Immature natural killer cell (primary cell): ENCODE data around the gene ARHGAP31. TPM values are rescaled to one million over a fixed set of nuclear protein-coding genes. Genes with fewer than 3 reads are reported as not detected.

Experiments
- DNase-seq, 3 donors: peaks; one replicate each; pipeline ENCODE4 v3.0.0; 2022; ENCODE audit warnings: mixed read lengths in 1 of 3
- H3K27ac Mint-ChIP-seq, 6 donors: one replicate each; pipeline ENCODE4 v1.8.0; 2020; ENCODE audit warnings: mixed read lengths in 6 of 6, mild to moderate bottlenecking in 5 of 6, inconsistent platforms in 4 of 6, moderate library complexity in 3 of 6
- H3K27me3 Mint-ChIP-seq, 3 donors: one replicate each; pipeline ENCODE4 v1.8.0; 2020 to 2021; ENCODE audit warnings: low read depth in 3 of 3, mild to moderate bottlenecking in 3 of 3, mixed read lengths in 3 of 3, moderate library complexity in 3 of 3, inconsistent platforms in 1 of 3
- H3K36me3 Mint-ChIP-seq, 3 donors: one replicate each; pipeline ENCODE4 v1.8.0; 2020; ENCODE audit warnings: mixed read lengths in 3 of 3, inconsistent platforms in 2 of 3, mild to moderate bottlenecking in 2 of 3
- H3K4me1 Mint-ChIP-seq, 2 donors: one replicate each; pipeline ENCODE4 v1.8.0; 2020; ENCODE audit warnings: inconsistent platforms in 2 of 2, mild to moderate bottlenecking in 2 of 2, mixed read lengths in 2 of 2, moderate library complexity in 1 of 2
- H3K4me3 Mint-ChIP-seq, 5 donors: one replicate each; pipeline ENCODE4 v1.8.0; 2020; ENCODE audit warnings: mild to moderate bottlenecking in 5 of 5, mixed read lengths in 5 of 5, inconsistent platforms in 3 of 5, moderate library complexity in 3 of 5
- H3K9me3 Mint-ChIP-seq, 6 donors: one replicate each; pipeline ENCODE4 v1.8.0; 2020; ENCODE audit warnings: mild to moderate bottlenecking in 6 of 6, mixed read lengths in 6 of 6, inconsistent platforms in 4 of 6, moderate library complexity in 3 of 6
- polyA plus RNA-seq, 3 donors: library from polyadenylated mRNA; unstranded; fragments of 300-500 nt; fragmentation: Illumina TruSeq; gene quantifications; one replicate each; pipeline ENCODE4 v1.2.3, GENCODE V29; 2021

The ARHGAP31 gene
- polyA plus RNA-seq, 3 donors from 2014 or later: 1.1 to 4.9 (median 2.8) TPM

DNA sequence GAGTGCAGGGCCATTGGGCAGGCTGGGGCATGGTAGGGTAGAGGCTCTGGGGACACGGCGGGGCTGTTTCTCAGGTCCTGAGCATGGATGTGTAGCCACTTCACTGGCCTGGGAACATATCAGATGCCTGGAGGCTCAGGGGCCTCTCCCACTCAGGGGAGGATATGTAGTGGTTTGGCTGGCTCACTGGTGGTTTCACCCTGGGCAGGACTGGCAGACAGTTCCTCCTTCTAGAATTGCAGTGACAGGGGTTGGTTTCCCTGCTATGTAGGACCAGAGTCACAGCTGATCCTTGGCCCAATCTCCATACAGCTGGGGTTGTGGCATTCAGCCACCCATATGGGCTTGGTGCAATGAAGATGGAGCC is 4.8 kb upstream of the ARHGAP31 start:
- Mint-ChIP-seq H3K36me3 (peaks cover 5 to 19% (median 8%) of the 10 kb centered on the region in 3 donors), H3K4me1 (peaks cover 34 to 43% of the 10 kb centered on the region in 2 donors), H3K27ac (peak overlapping the region in 1 of 6 donors; percentile 13), H3K27me3 (peaks cover 17 to 20% (median 18%) of the 10 kb centered on the region in 3 donors), H3K9me3 (peaks cover 4 to 29% (median 19%) of the 10 kb centered on the region in 6 donors), H3K4me3 (peak overlapping the region in 1 of 5 donors; percentile 3)
- peak in 2 of 3 donors; percentile 41 for DNase-seq

DNA sequence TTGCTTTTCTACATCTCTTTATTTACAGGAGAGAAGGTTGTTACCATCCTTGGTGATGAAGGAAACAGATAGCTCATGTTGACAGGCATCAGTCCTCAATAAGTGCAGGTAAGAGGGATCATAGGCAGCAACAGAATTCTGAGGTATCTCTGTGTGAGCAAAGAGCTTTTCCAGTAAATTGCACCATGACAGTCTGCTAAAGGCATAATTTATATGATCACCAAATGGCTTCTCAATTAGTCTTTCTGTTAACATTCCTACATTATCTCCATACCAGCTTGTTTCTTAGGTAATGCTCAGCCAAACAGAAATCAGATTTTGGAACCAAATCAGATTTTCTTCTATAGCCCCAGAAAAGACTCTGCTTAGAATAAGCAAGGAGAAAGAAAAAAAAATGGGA is 3.6 kb upstream of the ARHGAP31 start:
- no peak for DNase-seq
- peaks cover 4 to 29% (median 19%) of the 10 kb centered on the region in 6 donors for H3K9me3 Mint-ChIP-seq
- H3K4me3 Mint-ChIP-seq: peak overlapping the region in 1 of 5 donors; percentile 4
- peaks cover 45 to 53% of the 10 kb centered on the region in 2 donors for H3K4me1 Mint-ChIP-seq
- H3K27ac Mint-ChIP-seq: peak overlapping the region in 1 of 6 donors; percentile 11
- peaks cover 24 to 25% (median 24%) of the 10 kb centered on the region in 3 donors for H3K27me3 Mint-ChIP-seq
- peaks cover 5 to 19% (median 8%) of the 10 kb centered on the region in 3 donors for H3K36me3 Mint-ChIP-seq

DNA sequence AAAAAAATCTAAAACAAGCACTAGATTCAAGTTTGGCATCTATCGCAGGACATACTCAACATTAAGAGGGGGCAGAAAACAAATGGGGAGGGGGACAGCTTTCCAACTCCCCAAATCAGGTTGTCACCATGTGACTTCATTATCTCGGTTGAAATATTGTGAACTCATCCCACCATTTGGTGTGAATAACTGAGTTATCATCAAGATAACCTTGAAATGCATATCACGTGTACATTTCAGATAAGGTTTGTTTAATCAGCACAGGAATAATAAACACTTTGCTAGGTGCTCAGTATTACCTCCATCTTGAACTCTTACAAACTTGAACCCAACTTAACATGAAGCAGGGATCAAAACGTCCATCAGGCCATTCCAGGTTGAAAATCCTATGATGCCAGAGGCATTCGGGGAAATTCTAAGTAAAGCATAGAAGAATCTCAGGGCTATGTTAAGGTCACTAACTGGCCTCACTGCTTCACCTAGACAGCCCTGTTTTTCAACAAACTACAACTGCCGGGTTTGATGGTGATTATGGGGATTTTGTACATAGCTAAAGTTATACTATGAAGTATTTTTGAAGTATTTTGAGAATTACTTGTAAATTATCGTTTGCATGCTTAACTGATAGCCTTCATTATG is 3.0 kb upstream of the ARHGAP31 start:
- DNase-seq: no peak
- Mint-ChIP-seq H3K4me3 (no peak overlapping the region), H3K27ac (peak overlapping the region in 1 of 6 donors; percentile 11), H3K36me3 (peaks cover 5 to 19% (median 8%) of the 10 kb centered on the region in 3 donors), H3K4me1 (peaks cover 50 to 59% of the 10 kb centered on the region in 2 donors), H3K9me3 (peaks cover 0 to 25% (median 19%) of the 10 kb centered on the region in 6 donors), H3K27me3 (peaks cover 24 to 25% (median 24%) of the 10 kb centered on the region in 3 donors)

DNA sequence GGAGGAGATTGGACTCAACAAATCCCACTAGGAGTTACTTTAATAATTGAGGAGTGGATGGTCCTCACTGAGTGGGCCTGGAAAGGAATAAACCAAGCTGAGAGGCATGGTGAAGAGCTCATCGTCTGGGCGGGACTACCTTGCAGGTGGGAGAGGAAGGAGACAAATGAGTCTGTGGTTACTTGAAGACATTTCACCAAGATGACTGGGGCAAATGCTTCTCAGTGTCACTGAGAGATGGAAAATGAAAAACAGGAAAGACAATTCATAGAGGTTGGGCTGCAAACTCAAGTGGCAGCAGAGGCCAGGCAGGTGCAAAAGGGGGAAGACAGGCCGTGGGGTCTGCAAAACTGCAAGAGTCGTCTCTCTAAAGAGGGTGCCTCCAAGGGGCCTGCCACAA is 1.5 kb upstream of the ARHGAP31 start:
- DNase-seq: no peak
- Mint-ChIP-seq H3K4me3 (peak overlapping the region; percentile 86 to 94 (median 89)), H3K4me1 (peaks cover 62 to 74% of the 10 kb centered on the region in 2 donors), H3K27ac (peak overlapping the region; percentile 93 to 98 (median 94)), H3K36me3 (peaks cover 5 to 10% (median 7%) of the 10 kb centered on the region in 3 donors), H3K27me3 (peaks cover 23 to 27% (median 25%) of the 10 kb centered on the region in 3 donors), H3K9me3 (peaks cover 0 to 10% (median 9%) of the 10 kb centered on the region in 6 donors)

DNA sequence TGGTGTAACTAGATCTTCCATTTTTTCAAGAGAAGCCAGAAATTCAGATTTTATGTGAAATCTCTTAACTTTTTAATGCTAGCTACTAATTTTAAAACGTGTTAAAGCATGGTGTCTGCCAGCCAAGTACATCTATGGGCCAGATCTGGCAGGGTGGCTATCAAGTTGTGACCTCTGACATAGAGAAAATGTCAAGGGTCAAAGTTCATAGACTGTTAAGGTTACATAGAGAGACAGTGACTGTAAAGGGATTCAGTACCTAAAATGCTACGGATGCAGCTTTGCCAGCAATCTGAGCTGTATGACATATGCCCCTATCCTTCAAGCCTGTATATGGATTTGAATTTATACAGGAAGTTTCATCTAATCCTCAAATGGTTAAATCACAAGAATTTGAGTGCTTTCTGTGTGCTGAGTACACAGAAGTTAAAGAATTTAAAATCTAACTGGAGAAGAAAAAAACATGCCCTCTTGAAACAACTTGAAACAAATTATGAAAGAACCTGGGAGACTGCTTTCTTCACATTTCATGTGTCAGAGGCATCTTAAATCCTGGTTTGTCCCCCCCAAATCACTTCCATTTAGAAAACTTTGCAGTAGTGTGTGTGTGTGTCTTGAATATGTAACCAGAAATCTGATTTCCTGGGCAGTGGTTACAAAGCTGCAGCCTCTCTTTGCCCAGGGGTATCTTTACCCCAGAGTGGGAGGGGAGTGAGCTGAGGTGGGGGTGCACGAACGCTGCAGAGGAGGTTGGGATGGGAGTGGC is 895 bp upstream of the ARHGAP31 start:
- no peak for DNase-seq
- Mint-ChIP-seq H3K27me3 (peaks cover 24 to 27% (median 26%) of the 10 kb centered on the region in 3 donors), H3K27ac (peak overlapping the region; percentile 93 to 98 (median 94)), H3K4me3 (peak overlapping the region; percentile 86 to 94 (median 89)), H3K36me3 (peaks cover 0 to 3% (median under 1%) of the 10 kb centered on the region in 3 donors), H3K9me3 (peaks cover 0 to 4% (median 3%) of the 10 kb centered on the region in 6 donors), H3K4me1 (peaks cover 68 to 80% of the 10 kb centered on the region in 2 donors)

DNA sequence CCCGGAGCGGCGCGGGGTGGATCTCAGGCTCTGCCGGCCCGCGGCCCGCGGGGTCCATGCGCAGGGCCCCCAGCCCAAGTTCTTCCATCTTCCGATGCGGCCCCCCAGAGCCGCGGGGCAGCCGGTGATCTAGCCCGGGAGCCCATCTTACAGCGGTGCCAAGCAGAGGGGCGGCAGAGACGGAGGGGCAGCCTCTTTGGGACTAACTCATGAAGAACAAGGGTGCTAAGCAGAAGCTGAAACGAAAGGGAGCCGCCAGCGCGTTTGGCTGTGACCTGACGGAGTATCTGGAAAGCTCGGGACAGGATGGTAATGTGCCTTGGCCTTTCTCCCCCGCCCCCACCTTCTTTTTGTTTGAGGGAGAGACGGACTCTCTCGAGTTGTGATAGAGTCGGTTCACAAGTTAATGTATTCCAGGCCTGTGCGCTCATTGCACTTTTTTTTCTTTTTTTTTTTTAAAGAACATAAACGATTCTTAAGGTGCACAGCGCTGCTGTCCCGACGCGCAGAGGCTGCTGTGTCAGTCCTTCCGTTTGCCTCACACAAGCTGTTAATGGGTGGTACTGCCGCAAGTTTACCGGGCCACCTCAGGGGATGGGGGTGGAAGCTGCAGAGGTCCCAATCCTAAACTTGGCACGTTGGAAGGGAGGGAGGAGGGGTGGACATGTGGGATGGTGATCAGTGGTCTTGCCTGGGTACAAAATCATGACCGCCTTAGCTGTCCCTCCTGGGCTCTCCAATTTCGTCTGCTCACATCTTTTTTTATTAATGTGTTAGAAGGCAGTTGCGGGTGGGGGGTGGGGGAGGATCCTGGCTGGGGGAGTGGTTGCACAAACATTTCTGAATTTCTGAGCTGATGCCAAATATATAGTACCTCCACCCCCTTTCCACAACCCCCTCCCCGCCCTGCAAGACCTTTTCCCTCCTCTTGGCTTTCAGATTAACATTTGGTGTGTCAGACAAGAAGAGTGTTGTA is 801 bp downstream of the ARHGAP31 start:
- peak overlapping the region; percentile 88 to 94 (median 89) for H3K4me3 Mint-ChIP-seq
- no peaks in the 10 kb centered on the region for H3K36me3 Mint-ChIP-seq
- H3K9me3 Mint-ChIP-seq: no peaks in the 10 kb centered on the region
- peaks cover 22 to 25% (median 25%) of the 10 kb centered on the region in 3 donors for H3K27me3 Mint-ChIP-seq
- peaks cover 64 to 71% of the 10 kb centered on the region in 2 donors for H3K4me1 Mint-ChIP-seq
- peak overlapping the region; percentile 94 to 98 (median 96) for H3K27ac Mint-ChIP-seq
- peak; percentile 54 to 65 (median 60) for DNase-seq

DNA sequence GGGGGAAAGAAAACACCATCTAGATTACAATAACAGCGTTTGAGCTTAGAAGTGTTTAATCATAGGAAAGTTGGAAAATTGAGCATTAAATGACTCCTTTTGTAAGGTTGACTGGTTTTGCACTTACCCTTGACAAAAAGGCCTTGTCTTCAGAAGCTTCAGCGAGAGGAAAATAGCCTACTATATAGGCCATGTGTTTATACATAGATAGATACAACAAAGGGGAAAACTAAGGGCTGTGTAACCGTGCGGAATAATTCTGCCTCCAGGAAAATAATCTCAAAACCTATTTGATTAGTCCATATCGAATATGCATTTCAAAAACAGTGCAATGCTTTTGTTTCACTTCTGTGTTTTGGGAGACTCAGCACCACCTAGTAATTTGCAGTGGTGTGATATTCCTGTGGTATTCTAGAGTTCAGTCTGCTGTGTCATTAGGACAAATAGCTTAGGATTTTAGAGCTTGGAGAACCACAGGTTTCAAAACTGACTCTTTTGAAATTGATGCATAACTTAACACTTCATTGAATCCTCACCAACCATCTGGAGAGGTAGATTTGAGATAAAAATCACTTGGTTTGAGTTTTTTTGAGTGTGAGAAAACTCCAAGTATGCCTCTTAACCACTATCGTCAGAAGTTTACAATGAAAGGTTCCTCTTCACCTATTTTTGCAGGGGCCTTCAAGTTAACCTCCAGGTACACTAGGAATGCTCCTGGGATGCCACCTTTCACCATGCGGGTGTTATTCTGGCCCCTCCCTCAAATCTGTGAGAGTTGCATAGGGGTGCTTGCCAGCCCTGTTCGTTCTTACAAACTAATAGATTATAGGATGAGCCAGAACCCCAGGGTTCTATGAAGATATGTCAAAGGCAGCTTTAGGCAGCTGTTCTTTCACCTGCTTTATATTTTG is 1.9 kb downstream of the ARHGAP31 start:
- Mint-ChIP-seq H3K27ac (peak overlapping the region; percentile 64 to 98 (median 95)), H3K4me3 (peak overlapping the region; percentile 30 to 94 (median 89)), H3K36me3 (no peaks in the 10 kb centered on the region), H3K27me3 (peaks cover 22 to 27% (median 25%) of the 10 kb centered on the region in 3 donors), H3K4me1 (peaks cover 59 to 64% of the 10 kb centered on the region in 2 donors), H3K9me3 (no peaks in the 10 kb centered on the region)
- no peak for DNase-seq

DNA sequence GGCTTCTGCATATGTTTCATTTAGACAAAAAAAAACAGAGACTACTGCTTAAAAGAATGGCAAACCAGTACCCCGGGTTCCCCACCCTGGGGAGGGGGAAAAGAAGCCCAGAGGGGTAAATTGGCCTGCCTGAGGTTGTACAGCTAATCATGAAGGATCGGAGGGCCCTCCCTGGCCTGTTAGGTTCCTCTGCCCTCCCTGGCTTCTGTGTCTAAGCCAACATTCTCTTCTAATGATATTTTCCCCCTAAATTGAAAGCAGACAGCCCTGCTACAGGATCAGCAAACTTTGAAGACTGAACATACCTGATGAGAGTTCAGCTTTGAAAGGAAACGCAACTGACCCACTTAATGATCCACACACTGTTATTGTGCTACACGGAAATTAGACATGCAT is 2.5 kb downstream of the ARHGAP31 start:
- H3K9me3 Mint-ChIP-seq: no peaks in the 10 kb centered on the region
- H3K27ac Mint-ChIP-seq: peak overlapping the region; percentile 30 to 88 (median 65)
- H3K4me3 Mint-ChIP-seq: peak overlapping the region in 2 of 5 donors; percentile 1 to 58
- no peak for DNase-seq
- peaks cover 63 to 70% of the 10 kb centered on the region in 2 donors for H3K4me1 Mint-ChIP-seq
- H3K36me3 Mint-ChIP-seq: no peaks in the 10 kb centered on the region
- H3K27me3 Mint-ChIP-seq: peaks cover 22 to 27% (median 25%) of the 10 kb centered on the region in 3 donors

DNA sequence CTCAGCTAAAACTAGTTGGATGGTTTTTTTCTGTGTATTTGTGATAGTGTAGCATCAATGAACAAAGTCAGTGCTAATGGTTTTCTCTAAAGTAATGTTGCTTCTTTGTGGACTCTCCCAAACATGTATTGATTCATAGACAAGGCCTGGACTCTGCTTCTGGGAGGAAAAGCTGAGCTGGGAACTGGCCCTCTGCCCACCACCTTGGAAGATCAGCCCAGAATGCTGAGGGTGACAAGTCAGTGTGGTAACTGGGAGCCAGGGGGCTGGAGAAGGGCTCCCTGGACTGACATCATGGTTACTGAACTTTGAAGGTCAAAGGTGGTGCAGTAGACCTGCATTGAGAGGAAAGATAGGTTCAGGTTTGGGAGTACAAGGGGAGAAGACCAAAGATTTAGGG is 3.0 kb downstream of the ARHGAP31 start:
- peaks cover 66 to 74% of the 10 kb centered on the region in 2 donors for H3K4me1 Mint-ChIP-seq
- no peaks in the 10 kb centered on the region for H3K36me3 Mint-ChIP-seq
- peaks cover 22 to 27% (median 26%) of the 10 kb centered on the region in 3 donors for H3K27me3 Mint-ChIP-seq
- no peak for DNase-seq
- H3K4me3 Mint-ChIP-seq: peak overlapping the region in 4 of 5 donors; percentile 27 to 54 (median 38)
- H3K27ac Mint-ChIP-seq: peak overlapping the region; percentile 36 to 88 (median 65)
- H3K9me3 Mint-ChIP-seq: no peaks in the 10 kb centered on the region

DNA sequence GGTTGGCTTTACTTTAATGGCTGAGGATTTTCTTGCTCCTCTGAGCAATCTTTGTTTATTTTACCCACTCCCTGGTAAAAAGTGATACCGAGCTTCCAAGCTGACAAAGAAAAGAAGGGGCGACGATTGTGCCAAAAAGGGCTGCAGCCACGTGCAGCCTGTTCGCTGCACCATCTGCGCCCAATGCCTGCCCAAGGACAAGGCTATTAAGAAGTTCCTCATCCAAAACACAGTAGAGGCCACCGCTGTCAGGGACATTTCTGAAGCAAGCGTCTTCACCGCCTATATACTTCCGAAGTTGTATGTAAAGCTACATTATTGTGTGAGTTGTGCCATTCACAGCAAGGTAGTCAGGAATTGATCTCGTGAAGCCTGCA is 4.4 kb downstream of the ARHGAP31 start:
- H3K27ac Mint-ChIP-seq: peak overlapping the region in 4 of 6 donors; percentile 70 to 88 (median 82)
- H3K36me3 Mint-ChIP-seq: peaks cover 0 to 4% (median 0%) of the 10 kb centered on the region in 3 donors
- H3K9me3 Mint-ChIP-seq: no peaks in the 10 kb centered on the region
- H3K4me1 Mint-ChIP-seq: peaks cover 54 to 61% of the 10 kb centered on the region in 2 donors
- peaks cover 18 to 25% (median 20%) of the 10 kb centered on the region in 3 donors for H3K27me3 Mint-ChIP-seq
- peak overlapping the region in 2 of 5 donors; percentile 56 to 69 for H3K4me3 Mint-ChIP-seq
- no peak for DNase-seq

DNA sequence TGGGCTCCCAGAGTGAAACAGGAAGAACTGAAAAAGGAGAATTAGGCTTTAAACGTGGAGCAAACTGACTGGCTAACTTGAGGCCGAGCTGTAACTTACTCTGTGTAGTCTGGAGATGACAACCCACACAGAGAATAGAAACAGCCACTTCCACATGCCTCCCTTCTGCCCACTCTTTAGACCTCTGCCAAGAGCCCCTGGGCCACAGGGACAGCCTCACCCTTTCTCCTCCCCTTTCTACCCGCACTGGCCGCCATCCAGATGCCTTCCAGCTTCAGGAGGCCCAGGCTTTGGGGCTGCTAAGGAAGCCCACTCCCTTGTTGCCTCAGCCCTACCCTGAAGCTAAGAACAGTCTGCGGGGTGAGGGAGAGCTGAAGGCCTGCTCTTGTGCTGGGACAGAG is 6.8 kb downstream of the ARHGAP31 start:
- Mint-ChIP-seq H3K27ac (peak overlapping the region in 1 of 6 donors; percentile 14), H3K27me3 (peaks cover 5 to 10% (median 8%) of the 10 kb centered on the region in 3 donors), H3K4me3 (no peak overlapping the region), H3K9me3 (no peaks in the 10 kb centered on the region), H3K36me3 (peaks cover 0 to 4% (median 0%) of the 10 kb centered on the region in 3 donors), H3K4me1 (peaks cover 33 to 41% of the 10 kb centered on the region in 2 donors)
- no peak for DNase-seq

DNA sequence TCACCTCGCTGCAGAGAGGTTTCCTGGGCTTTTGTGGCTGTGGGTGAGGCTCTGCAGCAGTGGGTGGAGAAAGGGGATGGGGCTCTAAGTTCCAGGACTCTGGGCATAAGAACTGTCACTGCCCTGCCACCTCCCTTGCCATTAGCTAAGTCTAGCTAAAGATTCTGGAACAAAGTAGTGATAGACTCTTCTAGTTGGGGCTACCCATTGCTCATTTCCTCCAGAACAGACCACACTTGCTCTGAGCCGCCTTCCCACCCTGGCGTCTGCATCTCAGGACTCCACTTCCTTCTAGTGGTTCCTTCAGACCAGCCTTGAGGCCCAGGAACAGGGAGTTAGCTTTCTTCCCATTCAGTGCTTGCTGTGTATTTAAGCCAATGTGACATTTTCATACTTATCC is 7.5 kb downstream of the ARHGAP31 start:
- H3K4me1 Mint-ChIP-seq: peaks cover 29 to 34% of the 10 kb centered on the region in 2 donors
- peak overlapping the region; percentile 0 to 82 (median 36) for H3K27ac Mint-ChIP-seq
- peaks cover 0 to 4% (median 4%) of the 10 kb centered on the region in 3 donors for H3K36me3 Mint-ChIP-seq
- H3K4me3 Mint-ChIP-seq: no peak overlapping the region
- peaks cover 5 to 10% (median 10%) of the 10 kb centered on the region in 3 donors for H3K27me3 Mint-ChIP-seq
- H3K9me3 Mint-ChIP-seq: no peaks in the 10 kb centered on the region
- no peak for DNase-seq
